K562 (cell line): ENCODE data around the gene SMIM23.

Experiments
- CEBPB ChIP-seq: fragments of 450-650 bp; IDR thresholded peaks from 2 replicates; pipeline ENCODE4 v1.6.1; 2016; ENCODE audit warnings: missing genetic modification characterization, missing compliant biosample characterization
- CTCF ChIP-seq, 3 experiments: IDR thresholded peaks in 2 of 3; conservative IDR thresholded peaks in 1 of 3; 2 replicates each; pipeline ENCODE4 v1.5.1; 2011 to 2012; ENCODE audit warnings: low read length in 3 of 3, mild to moderate bottlenecking in 3 of 3, control low read depth in 2 of 3, improper control_type of control experiment in 1 of 3, inconsistent platforms in 1 of 3, low read depth in 1 of 3, mixed read lengths in 1 of 3, moderate library complexity in 1 of 3; ENCODE audit not compliant: insufficient read depth in 2 of 3
- E2F6 ChIP-seq, 2 experiments: IDR thresholded peaks; 2 replicates each; pipeline ENCODE4 v1.6.1; 2011; ENCODE audit warnings: borderline replicate concordance in 1 of 2, control low read depth in 1 of 2, low read depth in 1 of 2, low read length in 1 of 2, mild to moderate bottlenecking in 1 of 2, mixed read lengths in 1 of 2, moderate library complexity in 1 of 2; ENCODE audit not compliant: insufficient read depth in 1 of 2, insufficient read length in 1 of 2, poor library complexity in 1 of 2, severe bottlenecking in 1 of 2; ENCODE audit errors: extremely low read depth in 1 of 2
- KLF1 ChIP-seq: fragments of 450-650 bp; IDR thresholded peaks from 2 replicates; pipeline ENCODE4 v1.6.1; 2016; ENCODE audit warnings: missing genetic modification characterization, missing compliant biosample characterization
- MLX ChIP-seq, 2 experiments: fragments of 450-650 bp in 1 of 2; sonication (generic) in 1 of 2; formaldehyde crosslinking; conservative IDR thresholded peaks; 2 replicates each; pipeline versions ENCODE4 v1.4.0 to v1.8.1; 2020 to 2022; ENCODE audit warnings: mild to moderate bottlenecking in 1 of 2, missing genetic modification reagents in 1 of 2
- SNRNP70 ChIP-seq: fragments of 200-400 bp; formaldehyde crosslinking; optimal IDR thresholded peaks from 2 replicates; pipeline ENCODE3; 2017; ENCODE audit warnings: low read depth, low read length
- SREBF2 ChIP-seq: sonication (generic); formaldehyde crosslinking; IDR thresholded peaks from 2 replicates; pipeline ENCODE4 v1.4.0; 2020; ENCODE audit warnings: mild to moderate bottlenecking, missing genetic modification reagents
- SRF ChIP-seq, 2 experiments: fragments of 250-450, 450-650 bp in 1 of 2; sonication (Bioruptor Pico) in 1 of 2; sonication (generic) in 1 of 2; formaldehyde crosslinking; IDR thresholded peaks; 2 replicates each; pipeline versions ENCODE4 v1.5.0 to v1.5.1; 2020 to 2022; ENCODE audit warnings: mild to moderate bottlenecking in 1 of 2, missing genetic modification reagents in 1 of 2
- ZNF174 ChIP-seq: fragments of 250-450 bp; sonication (Bioruptor Pico); IDR thresholded peaks from 2 replicates; pipeline ENCODE4 v1.4.0; 2020; ENCODE audit warnings: mild to moderate bottlenecking
- ZNF217 ChIP-seq: sonication (generic); formaldehyde crosslinking; IDR thresholded peaks from 2 replicates; pipeline ENCODE4 v1.8.0; 2022; ENCODE audit warnings: mild to moderate bottlenecking, missing genetic modification reagents

- TF ChIP-seq ZNF217 (CRISPR knock-in tag) (no peak), E2F6 (IDR thresholded peaks at IDR 0.05; ENCODE audit: borderline replicate concordance in 1 of 2, extremely low read depth in 1 of 2, insufficient read depth in 1 of 2, insufficient read length in 1 of 2, low read depth in 1 of 2, low read length in 1 of 2, poor library complexity in 1 of 2, severe bottlenecking in 1 of 2) (no peak), SNRNP70 (no peak), ZNF174 (no peak), CTCF (IDR thresholded peaks at IDR 0.05 in 2 of 3, conservative IDR thresholded peaks at IDR 0.05 in 1 of 3; ENCODE audit: insufficient read depth in 2 of 3, low read depth in 1 of 3, low read length in 3 of 3) (no peak), SREBF2 (no peak), KLF1 (tag) (no peak), CEBPB (tag) (no peak), SRF (CRISPR knock-in tag; IDR thresholded peaks at IDR 0.05) (no peak), MLX (CRISPR knock-in tag; conservative IDR thresholded peaks at IDR 0.05) (no peak)
These were observed 40.5 kb downstream of the SMIM23 start for GRCh38 chr5:171826132-171826531.
